HS-27A (cell line): ENCODE data around the gene RGL2.
A peak's percentile ranks its signal among the peaks of the same experiment; 100 is the strongest.

Source experiments
- DNase-seq: peaks from one replicate; pipeline ENCODE4 v3.0.0-alpha.2; 2012; ENCODE audit warnings: low read depth, missing footprints

Gene RGL2

GRCh38 chr6:33316603-33317418 is 18.1 kb upstream of the RGL2 start:
- DNase-seq: no peak

- no peak for DNase-seq
Measured at GRCh38 chr6:33315793-33316602, 17.3 kb upstream of the RGL2 start.

DNA sequence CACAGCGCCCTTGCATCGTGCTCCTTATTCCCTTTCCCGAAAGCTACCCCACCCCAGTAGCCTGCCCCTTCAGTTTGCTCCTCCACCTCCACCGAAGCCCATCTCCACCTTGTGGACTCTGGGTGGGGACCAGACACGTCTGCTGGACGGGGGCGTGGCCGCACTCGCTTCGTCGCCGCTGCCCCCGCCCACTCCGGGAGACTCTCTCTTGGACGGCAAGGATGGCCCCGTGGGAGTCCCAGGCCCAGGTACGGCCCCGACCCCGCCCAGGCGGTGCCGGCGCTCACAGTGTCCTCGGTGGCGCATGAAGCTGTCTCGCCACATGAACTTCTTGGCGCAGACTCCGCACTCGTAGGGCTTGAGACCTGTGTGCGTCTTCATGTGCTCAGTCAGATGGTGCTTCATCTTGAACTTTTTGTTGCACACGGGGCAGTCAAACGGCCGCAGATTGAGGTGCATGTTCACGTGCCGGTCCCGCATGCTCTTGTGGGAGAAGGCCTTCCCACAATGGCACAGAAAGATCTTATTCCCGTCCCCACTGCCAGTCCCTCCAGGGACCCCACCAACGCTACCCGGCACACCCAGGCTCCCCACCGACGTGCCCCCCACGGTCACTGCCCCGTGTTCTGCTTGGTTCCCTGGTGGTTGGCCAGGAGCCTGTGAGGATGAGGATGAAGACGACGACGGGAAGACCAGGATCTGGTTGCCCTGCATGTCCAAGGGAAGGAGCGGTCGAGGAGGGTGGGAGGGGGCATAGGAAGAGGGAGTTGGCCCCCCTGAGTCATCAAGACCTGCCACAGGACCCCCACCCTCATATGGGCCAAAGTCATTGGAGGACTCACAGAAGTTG is 16.4 kb upstream of the RGL2 start:
- DNase-seq: no peak

DNA sequence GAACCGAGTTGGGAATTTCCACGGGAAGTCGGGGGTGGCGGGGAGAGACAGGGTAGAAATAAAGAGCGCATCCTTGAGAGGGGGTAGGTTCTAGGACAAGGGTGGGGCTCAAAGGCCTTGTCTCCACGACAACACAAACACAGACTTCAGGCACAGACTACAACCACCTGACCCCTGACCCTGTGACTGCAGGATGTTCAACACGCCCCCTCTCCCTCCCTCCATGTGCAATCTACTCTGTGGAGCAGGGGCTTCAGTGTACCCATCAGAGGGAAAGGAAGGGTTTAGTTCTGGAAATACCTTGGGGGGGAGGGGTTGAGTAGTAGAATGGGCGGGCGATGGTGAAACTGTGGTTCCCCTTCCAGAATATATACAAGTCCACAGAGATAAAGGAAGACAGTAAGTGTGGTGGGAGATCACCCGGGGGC is 15.8 kb upstream of the RGL2 start:
- no peak for DNase-seq

- DNase-seq: peak; percentile 29
Measured at GRCh38 chr6:33313709-33314514, 15.2 kb upstream of the RGL2 start, which contains the start of gene TAPBP. Gene TAPBP (minus strand): TSS chr6:33314078. CDS start chr6:33314041, 37 bp downstream.

DNA sequence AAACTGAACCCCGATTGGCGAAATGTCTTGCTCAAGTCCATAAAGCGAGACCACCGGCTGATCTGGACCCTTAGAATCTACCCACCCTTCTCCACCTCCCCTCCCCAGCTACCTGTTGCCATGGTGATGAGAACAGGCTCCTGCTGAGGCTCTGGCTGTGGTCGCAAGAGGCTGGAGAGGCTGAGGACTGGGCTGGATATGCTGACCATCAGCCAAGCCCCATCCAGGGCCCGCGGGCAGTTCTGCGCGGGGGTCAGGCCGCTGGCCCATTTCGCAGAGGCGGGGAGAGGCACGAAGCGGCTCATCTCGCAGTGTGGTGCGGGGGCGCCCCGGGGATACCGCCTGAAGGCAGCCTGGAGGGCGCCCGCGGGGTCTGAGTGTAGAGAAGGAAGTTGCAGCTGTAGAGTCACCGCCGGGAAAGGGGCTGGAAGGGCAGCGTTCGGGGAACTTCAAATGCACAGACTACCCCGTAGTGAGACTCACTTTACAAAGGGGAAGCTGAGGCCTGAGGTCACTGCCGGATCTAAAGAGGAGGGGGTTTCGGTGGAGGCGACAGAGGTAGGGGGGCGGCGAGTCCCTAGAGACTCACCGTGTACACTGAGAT is 14.5 kb upstream of the RGL2 start:
- DNase-seq: no peak

GRCh38 chr6:33312361-33313104 is 13.8 kb upstream of the RGL2 start:
- no peak for DNase-seq

- no peak for DNase-seq
Measured at GRCh38 chr6:33306356-33306755, 7.6 kb upstream of the RGL2 start.

GRCh38 chr6:33305052-33305451 is 6.3 kb upstream of the RGL2 start:
- no peak for DNase-seq

DNA sequence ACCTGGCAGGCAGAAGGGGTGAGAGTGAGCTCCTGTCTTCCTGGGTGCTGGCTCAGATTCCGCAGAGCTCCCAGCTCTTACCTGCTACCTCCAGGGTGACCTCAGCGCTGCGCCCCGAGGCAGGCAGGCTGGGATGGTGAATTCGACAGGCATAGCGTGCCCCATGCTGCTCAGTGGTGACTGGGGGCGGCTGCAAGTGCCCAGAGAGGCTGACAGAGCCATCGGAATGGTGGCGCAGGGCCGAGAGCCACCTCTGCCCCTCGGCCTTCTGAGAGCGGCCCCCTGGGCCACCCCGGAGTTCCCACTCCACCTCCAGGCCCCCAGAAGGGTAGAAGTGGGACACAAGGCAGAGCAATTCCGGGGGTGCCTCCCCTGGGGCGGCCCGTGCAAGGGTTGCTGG is 5.5 kb upstream of the RGL2 start:
- DNase-seq: no peak

GRCh38 chr6:33301877-33302276 is 3.1 kb upstream of the RGL2 start:
- DNase-seq: no peak

DNA sequence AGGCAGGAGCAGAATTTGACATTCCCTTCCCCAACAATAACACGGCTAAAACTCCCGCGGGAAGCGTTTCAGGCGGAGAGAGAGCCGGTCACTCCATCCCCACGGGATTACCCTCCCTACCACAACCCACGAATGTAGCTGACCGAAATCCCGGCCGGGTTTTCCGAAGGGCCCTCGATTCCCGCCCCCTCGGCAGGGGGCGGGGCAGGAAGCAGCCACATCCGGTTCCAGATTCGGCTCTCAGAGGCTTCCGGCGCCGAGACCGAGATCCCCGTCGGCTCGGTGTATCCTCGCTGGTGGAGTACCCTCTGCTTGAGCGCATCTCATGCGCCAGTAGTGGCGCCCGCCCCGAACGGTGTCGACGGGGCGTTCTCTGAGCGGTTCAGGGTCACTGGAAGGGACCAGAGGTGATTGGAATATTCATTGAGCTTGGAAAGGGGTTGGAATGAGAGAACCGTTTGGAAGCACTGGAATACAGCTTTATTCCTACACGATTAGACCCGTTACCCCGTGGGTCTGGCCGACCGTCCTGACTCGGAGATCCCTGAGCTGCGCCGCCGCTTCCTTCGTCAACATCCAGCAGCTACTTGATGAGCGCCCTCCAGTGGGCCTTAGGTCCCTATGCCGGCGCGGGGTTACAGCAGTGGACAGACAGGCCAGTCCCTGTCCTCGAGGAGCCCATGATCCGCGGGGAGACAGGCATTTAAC is 649 bp upstream of the RGL2 start:
- peak; percentile 86 for DNase-seq

DNA sequence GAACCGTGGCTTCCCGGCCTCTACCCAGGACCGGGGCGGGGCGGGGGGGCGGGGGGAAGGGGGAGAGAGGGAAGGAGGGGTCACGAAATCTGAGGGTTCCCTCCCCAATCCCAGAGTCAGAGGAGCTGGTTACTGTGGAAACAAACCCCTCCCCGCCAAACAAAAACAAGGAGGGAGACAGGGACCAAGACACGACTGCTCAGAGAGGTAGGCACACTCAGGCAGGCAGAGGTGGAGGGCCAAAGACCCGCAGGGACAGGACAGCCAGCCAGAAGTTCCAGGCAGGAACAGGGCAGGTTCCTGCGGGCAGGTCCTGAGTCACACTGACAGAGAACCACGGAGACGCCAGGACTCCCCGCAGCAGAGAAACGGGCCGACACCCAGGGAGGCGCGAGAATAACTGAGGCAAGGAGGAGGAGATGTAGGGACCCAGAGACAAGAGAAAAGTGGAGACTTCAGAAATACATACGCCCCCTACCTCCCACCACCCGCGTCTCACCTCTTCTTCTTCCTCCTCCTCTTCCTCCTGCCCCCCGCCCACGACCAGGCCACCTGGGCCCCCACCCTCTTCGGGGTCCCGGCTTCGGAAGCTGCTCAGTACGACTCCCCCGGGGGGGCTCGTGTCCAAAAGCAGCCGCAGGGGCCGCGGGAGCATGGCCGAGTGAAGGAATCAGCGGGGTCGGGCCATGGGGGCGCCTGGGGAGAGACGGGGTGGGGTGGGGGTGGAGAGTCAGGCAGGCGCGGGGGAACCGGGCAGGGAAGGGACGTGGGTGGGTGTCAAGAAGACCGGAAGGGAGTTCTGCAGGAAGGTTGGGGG is 578 bp downstream of the RGL2 start:
- DNase-seq: no peak

DNA sequence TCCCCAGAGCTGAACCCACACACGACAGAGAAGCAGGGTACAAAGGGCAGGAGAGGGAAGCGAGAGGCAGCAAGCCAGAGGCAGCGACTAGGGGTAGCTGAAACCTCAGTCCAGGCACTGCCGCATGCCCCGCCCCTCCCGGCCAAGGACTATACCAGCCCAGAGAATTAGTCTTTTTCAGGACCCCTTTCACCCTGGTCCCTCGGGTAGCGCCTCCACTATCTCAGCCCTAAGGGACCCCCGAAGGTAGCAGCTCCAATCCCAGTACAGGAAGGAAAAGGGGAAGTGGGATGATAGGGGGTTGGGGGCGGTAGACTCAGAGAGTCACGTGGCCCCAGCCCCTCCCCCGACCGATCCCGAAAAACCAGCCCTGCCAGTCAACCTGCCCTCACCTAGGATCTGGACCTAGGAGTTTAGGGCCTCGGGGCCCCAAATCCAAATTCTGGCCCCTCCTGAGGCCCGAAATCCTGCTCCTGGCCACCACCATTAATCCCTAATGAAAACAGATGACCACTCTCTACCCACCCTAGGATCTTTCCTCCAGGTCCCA is 1.3 kb downstream of the RGL2 start:
- DNase-seq: no peak

DNA sequence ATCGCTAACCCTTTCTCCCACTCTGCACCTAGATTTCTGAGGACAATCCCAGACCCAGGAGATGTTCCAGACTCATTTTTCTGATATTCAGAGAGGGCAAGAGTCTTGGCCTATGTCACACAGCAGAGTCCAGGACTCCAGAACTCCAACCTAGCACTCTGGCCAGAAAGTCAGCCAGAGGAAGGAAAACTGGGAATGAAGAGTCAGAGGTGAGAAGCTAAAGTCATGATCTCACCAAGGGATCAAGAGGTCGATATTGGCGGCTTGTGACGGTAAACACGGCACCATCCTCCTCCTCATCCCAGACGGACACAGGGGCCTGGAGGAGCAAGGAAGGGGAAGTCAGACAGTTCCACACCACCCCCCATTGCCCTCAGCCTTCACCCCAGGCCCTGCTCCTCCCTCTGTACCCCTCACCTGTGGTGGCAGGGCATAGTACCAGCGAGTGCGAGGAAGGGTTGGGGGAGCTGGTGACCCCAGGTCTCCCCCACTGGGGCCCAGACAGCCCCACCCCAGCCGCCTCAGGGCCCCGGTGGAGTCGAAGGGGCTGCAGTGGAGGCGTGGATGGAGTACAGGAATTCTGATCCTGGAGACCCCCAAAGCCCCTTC is 1.8 kb downstream of the RGL2 start:
- no peak for DNase-seq

DNA sequence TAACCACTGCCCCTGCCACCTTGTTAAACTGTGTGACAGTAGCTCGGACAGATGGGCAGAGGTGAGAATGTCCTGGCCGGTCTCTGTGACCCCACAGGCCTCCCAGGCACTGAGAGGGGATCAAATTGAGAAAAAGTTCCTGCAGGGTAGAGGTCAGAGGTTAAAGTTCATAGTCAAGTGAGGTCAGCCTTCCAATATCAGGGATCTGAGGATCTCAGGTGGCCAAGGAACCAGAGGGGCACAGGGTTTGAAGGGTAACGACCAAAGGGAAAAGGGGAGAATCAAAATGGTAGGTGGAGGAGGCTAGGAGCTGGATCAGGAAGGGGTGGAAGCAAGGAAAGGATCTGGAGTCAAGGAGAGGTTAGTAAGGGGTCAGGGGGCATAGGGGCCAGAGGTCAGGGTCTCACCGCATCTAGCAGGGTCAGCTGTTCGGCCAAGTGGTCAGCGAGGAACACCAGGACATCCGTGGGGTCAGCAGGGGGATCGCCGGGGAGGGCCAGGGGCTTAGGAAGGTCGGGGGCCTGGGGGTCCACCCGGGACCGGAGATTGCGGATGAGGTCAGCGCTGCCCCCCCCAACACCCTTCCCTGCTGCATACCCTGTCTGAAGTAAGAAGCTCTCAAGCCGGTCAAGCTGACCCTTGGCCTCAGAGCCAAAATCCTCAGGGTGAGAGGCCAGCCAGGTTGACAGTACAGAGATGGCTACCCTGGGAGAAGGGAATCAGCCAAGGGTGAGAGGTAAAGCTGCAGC is 2.9 kb downstream of the RGL2 start:
- DNase-seq: no peak
